HG03175 (cell line): ENCODE measurements around the gene LPCAT2.
"Not testable (repeated sequence)": the region's sequence is repeated elsewhere in the genome, so short reads cannot be mapped to it uniquely, and the experiment has no call there.

Source experiments
- ATAC-seq: cut with Tn5 transposase; IDR thresholded peaks from one replicate; pipeline ENCODE4 v1.9.1; 2021; ENCODE audit warnings: mild to moderate bottlenecking, moderate library complexity; ENCODE audit not compliant: unreplicated experiment

The LPCAT2 gene

DNA sequence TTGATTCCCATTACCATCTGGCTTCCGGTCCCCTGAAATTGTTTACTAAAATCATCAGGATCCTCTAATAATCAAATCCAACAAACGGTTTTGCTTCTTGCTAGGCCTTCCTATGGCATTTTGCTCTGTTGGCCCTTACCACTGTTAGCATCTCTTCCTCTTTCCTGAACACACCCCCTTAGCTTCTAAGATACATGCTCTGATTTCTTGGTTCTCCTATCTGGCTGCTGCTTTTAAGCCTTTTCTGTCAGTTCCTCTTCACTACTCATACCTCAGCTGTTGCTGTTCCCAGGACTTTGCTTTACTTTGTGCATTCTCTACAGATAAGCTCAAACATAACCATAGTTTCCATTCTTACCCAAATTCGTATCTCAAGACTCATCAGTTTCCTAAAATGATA, 69.0 kb downstream of the LPCAT2 start:
- ATAC-seq, result no peak

DNA sequence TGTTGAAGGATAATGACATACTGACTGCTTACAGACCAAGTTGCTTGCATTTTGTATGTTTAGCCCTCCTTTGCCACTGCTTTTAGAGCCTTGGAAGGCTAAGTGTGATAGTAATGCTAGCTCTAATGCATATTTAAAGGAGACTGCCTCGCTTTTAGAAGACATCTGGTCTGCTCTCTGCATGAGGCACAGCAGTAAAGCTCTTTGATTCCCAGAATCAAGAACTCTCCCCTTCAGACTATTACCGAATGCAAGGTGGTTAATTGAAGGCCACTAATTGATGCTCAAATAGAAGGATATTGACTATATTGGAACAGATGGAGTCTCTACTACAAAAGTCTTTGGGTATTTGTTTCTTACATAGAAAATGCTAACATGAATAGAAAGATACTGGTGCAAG, 76.8 kb downstream of the LPCAT2 start:
- ATAC-seq, result no peak

DNA sequence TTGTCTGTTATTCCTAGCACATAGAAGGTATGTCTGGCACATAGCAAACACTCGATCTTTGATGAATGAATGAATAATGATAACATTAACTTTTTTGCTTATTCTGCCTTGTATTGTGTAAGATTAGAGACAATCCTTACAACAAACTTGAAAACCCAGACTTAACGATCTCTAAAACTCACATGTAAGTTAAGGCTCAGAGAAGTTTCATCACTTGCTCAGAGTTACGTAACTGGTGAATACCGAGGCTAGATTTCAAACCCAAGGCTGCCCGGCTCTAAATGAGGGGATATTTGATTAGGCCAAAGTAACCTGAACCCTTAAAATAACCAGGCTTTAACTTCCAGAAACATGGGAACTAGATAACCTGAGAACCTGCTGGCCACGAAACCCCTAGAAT, 79.9 kb downstream of the LPCAT2 start:
- ATAC-seq, result no peak

DNA sequence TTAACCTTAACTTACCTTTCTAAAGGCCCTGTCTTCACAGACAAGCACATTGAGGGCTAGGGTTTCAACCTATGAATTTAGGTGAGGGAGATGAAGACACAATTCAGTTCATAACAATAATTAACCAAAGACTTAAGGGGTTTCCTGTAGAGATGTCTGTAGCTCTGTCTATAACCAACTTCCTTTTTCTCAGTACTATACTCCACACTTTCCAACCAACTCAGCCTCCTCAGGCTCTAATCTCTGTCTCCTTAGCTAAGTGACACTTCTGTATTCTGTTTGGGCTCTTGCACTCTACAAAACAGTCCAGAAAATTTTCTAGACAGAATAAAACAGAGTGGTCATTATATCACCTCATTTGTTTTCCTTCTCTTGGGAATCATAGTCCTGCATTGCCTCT, 83.4 kb downstream of the LPCAT2 start:
- ATAC-seq, result no peak

DNA sequence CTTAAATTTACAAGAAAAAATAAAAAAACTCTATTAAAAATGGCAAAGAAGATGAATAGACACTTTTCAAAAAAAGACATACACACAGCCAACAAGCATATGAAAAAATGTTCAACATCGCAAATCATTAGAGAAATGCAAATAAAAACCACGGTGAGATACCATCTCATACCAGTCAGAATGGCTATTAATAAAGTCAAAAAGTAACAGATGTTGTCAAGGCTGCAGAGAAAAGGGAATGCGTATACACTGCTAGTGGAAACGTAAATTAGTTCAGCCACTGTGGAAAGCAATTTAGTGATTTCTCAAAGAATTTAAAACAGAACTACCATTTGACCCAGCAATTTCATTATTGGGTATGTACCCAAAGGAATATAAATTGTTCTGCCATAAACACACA, 89.1 kb downstream of the LPCAT2 start:
- no peak for ATAC-seq

DNA sequence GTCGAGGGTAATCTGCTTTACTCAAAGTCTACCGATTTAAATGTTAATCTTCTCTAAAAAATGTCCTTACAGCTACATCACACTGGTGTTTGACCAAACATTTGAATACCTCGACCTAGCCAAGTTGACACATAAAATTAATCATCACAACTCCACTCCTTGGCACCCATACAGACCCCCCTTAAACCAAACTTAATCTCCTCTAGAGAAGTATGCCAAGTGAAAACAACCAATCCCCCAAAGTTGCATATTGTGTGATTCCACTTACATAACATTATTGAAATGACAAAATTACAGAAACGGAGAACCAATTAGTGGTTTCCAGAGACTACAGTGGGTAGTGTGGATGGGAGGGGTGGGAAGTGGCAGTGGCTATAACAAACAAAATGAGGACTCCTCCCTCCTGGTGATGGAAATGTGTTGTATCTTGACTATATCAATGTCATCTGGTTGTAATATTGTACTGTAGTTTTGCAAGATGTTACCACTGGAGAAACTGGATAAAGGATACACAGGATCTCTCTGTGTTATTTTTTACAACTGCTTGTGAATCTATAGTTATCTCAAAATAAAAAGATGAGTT, 97.0 kb downstream of the LPCAT2 start:
- no peak for ATAC-seq

DNA sequence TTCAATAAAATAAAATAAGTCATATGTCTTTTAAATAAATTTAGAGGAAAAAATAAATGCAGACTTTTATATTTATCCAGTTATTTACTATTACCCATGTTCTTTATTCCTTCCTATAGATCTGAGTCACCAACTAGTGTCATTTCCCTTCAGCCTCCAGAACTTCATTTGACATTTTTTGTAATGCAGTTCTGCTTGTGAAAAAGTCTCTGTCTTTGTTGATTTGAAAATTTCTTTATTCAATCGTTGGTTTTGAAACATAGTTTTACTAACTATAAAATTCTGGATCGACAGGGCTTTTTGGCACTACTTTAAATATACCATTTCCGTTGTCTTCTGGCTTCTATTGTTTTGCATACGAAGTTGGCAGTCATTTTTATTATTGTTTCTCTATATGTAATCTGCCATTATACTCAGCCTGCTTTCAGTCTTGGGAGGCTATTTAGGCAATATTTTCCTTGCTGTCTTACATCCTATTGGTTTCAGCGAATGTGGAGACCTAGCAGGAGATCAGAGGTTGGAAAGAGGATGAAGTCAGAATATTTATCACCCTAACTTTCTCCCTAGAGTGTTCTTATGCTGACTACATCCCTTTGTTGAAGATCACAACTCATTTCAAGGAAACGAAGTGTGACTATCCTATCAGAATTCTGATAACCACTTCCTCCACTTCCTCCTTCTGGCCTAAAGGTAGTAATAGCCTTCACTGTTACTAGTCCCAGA, 104.9 kb downstream of the LPCAT2 start:
- no peak for ATAC-seq

DNA sequence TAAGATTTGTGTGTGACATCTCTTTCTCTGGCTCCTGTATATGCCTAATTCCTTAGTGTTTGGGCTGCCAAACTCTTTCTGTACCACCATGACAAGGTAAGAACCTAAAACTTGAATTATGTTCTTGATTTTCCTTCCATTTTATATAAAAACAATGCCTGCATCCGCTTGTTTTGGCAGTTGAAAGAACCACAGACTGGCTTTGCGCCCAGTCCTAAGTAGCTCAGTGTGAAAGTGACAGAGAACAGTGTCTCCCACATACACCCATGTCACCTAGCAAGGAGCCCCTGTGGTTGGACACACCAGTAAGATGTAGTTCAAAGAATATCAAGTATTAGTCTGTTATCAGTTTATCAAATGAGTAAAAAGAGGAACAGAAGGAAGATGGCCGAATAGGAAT, 106.2 kb downstream of the LPCAT2 start:
- ATAC-seq, result no peak

DNA sequence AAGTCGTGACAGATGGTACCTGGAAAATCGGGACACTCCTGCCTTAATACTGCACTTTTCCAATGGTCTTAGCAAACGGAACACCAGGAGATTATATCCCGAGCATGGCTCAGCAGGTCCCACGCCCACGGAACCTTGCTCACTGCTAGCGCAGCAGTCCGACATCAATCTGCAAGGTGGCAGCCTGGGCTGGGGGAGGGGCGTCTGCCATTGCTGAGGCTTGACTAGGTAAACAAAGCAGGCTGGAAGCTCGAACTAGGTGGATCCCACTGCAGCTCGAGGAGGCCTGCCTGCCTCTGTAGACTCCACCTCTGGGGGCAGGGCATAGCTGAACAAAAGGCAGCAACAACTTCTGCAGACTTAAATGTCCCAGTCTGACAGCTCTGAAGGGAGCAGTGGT, 106.8 kb downstream of the LPCAT2 start:
- not testable (repeated sequence) for ATAC-seq

DNA sequence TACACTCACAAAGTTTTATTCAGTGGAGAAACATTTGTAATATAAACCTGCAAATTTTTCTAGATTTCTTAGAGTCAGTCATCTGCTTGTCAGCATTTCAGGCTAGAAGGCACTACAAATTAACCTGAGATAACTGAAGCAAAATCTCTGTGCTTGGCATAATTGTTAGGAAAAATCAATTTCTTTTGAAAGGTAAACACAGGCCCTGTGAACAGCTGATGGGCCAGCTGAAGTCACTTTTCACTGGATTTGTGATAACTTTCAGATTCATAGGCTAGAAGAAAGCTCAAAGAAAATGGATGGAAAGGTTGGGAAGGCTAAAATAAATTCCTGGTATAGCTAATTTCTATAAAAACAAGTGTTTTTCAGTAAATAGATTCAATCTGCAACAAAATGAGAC, 112.9 kb downstream of the LPCAT2 start:
- no peak for ATAC-seq

DNA sequence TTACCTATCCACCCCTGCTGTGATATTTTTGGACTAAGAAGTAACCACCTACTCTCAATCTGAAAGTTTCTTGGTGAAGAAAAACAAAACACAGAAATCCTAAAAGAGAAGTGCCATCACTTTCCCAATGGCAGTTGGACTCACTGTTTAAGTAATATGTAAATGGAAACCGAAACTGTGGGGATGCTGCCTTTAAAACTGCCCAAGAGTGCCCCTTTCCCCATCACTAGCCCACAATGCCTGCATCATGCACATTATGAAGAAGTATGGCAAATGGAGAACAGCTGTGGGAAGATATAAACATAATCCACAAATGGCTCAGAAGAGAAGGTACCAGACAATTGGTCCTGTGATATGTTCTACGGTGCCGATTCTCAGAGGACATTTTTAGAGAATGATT, 113.4 kb downstream of the LPCAT2 start:
- ATAC-seq, result no peak

DNA sequence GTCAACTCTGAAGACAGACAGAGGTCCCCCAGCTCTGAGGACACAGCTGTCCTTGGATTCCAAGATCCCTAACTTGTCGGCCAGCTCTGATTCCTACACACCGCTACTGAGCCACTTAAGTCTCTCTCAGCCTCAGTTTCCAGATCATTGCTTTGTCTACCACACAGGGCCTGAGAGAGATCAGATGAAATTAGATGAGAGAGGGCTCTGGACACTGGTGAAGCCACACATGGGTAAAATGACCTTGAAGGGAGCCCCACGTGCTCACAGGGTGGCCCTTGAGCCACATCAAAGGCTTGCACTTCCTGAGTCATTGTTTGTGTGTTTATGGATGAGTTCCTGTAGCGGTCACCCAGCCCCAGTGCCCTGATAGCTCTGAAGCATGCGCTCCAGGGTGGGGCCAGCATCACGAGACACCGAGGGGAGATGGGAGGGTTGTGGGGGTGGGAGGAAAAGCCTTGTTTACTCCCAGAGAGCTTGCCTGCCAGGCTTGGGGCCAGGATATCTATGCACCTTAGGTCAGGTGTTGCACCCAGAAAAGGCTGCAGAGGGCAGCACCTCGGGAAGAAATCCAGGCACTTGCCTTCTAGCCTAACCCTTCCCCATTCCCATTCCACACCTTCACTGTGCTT, 114.2 kb downstream of the LPCAT2 start:
- ATAC-seq, result no peak

DNA sequence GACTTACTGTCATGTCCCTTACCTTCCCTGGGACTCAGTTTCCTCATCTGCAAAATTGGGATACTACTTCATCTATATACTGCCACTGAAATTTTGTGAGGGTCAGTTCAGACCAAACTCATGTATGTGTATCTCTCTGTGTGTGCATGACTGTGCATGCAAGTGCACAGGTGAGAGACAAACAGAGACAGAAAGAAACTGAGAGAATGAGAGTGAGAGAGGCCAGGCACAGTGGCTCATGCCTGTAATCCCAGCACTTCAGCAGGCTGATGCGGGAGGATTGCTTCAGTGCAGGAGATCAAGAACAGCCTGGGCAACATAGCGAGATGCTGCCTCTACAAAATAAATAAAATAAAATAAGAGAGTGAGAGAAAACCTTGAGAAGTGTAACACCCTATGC, 114.8 kb downstream of the LPCAT2 start:
- ATAC-seq, result no peak

DNA sequence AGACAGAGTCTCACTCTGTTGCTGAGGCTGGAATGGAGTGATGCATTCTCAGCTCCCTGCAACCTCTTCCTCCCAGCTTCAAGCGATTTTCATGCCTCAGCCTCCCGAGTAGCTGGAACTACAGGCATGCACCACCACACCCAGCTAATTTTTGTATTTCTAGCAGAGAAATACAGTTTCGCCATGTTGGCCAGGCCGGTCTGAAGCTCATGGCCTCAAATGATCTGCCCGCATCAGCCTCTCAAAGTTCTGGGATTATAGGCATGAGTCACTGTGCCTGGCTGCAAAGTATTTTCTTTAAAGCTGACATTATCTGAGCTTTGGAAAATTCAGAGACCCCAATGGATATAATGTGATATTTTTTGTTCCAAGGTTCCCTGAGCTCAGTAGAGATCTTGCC, 115.8 kb downstream of the LPCAT2 start:
- ATAC-seq, result no peak

DNA sequence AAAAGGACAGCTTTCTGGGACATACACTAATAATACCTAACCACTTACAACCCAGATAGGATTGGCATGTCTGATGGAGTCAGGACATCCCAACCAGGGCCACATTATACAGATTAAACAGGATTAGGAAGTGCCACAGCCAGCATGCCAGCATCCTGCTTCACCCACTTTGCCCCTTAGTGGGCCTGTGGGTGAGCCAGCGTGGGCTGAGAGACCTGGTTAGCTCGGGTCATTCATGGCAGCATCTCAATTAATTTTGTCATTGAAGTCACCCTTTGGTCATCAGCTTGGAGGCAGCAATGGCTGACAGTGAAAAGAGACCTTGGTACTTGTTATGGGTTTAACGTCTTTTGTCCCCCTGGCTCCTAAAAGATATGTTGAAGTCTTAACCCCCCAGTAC, 117.0 kb downstream of the LPCAT2 start:
- ATAC-seq, result no peak

DNA sequence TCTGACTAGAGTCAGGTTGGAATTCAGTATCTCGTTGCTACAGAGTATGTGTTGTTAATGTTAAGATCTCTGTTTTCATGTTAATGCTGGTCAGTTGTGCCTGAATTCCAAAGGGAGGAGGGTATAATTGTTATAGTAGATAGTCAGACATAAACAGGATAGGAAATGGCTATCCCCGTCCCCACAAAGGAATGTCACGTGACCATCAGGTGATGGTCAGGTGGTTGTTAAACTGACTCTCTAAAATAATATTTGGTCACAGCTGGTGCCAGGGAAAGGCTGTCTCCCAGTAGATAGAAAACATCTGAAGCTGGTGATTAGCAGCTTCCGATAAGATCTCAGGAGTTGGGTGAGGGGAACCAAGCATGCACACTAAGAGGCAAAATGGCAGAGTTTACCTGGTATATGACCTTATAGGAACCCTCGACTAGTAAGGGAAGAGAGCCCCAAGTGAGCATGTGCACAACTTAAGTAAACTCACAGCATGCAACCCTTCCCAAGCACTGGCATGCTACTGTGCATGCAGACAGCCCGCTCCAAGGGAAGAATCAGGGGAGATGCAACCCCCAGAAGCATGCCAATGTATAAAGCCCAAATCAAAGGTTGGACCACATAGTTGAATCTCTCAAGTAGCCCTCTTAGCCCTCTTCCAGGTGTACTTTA, 119.6 kb downstream of the LPCAT2 start:
- ATAC-seq, result no peak

DNA sequence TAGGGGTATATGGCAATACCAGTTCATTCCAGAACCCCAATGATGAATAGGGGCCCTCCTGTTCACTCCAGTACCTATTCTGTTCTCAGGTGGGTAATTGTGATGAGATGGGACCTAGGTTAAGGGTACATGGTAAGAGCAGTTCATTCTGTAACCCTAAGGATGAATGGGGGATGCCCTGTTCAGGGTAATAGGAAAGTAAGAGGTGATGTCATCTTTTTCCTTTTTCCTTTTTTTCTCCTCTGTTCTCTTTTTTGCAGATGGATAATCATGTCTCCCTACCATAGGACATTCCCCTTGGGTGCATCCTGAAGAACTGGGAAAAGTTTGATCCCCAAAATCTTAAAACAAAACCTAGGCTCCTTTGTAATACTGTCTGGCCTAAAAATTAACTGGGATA, 121.9 kb downstream of the LPCAT2 start:
- ATAC-seq, result no peak

DNA sequence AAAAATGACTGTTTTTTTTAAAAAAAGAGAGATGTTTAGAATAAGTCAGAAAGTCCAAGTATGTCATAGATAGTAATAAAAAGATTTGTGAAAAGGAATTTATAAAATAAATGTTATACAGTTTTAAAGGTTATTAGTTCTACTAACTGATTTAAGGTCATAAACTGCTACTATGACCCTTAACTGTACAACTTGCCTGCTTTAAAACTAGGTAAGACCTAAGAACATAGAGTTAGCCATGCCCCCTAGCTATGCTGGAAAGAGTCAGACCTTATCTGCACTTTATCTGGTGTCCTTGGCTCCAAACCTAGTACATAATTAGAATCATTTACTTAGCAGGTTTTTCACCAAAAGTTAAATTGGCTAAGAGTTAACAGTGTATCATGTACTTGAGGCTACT, 123.4 kb downstream of the LPCAT2 start:
- no peak for ATAC-seq

DNA sequence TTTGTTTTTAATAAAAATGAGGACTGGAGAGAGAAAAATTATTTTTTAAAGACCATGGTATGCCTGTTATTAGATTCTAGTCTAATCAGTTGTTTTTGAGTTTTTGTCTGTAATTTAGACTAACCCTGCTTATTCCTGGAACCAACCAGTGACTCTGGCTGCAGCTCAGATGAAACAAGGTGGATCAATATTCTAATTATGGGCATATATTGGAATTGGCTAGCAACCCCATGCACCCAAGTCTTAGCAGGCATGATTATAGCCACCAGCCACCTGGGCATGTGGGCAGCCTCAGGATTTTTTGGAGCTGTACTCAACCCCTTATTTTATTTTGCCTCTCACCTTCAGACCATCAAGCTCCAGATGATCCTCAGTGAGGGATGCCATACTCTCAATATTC, 125.3 kb downstream of the LPCAT2 start:
- no peak for ATAC-seq
